Stimulated activated CD4-positive, alpha-beta T cell treated with anti-CD3 and anti-CD28 coated beads, TNF-alpha, amount 100 ng/mL, for 1 hour (primary cell): Measurements from ENCODE around the gene COQ8A.

Source experiments
- DNase-seq, 3 donors: peaks; one replicate each; pipeline ENCODE4 v3.0.0-alpha.2; 2020; ENCODE audit warnings: low read depth in 3 of 3, low spot score in 1 of 3

Gene COQ8A

GRCh38 chr1:226940029-226940805 lies at the start of gene COQ8A:
Gene COQ8A, plus strand, starts transcription at chr1:226940294. Its CDS starts 21,092 bp downstream, at chr1:226961386.
- DNase-seq = peak; percentile 96 to 98 (median 97)

GRCh38 chr1:226890331-226891108 lies 49.6 kb upstream of the COQ8A start:
- no peak for DNase-seq

GRCh38 chr1:226891346-226891745 lies 48.7 kb upstream of the COQ8A start:
- no peak for DNase-seq

- no peak for DNase-seq
Measured at GRCh38 chr1:226891846-226892523, 48.1 kb upstream of the COQ8A start.

GRCh38 chr1:226892524-226892875 lies 47.6 kb upstream of the COQ8A start:
- DNase-seq = no peak

- DNase-seq = no peak
Measured at GRCh38 chr1:226893936-226894335, 46.2 kb upstream of the COQ8A start.

- DNase-seq = no peak
Measured at GRCh38 chr1:226894826-226895225, 45.3 kb upstream of the COQ8A start.

- DNase-seq = no peak
Measured at GRCh38 chr1:226895644-226896043, 44.5 kb upstream of the COQ8A start.

GRCh38 chr1:226898246-226898645 lies 41.8 kb upstream of the COQ8A start:
- no peak for DNase-seq

- DNase-seq = no peak
Measured at GRCh38 chr1:226901421-226901820, 38.7 kb upstream of the COQ8A start.

GRCh38 chr1:226902601-226903000 lies 37.5 kb upstream of the COQ8A start:
- no peak for DNase-seq

- no peak for DNase-seq
Measured at GRCh38 chr1:226903819-226904716, 36.0 kb upstream of the COQ8A start.

- no peak for DNase-seq
Measured at GRCh38 chr1:226904772-226905171, 35.3 kb upstream of the COQ8A start.

- no peak for DNase-seq
Measured at GRCh38 chr1:226908419-226908818, 31.7 kb upstream of the COQ8A start.

- no peak for DNase-seq
Measured at GRCh38 chr1:226908913-226909312, 31.2 kb upstream of the COQ8A start.

GRCh38 chr1:226912587-226913176 lies 27.4 kb upstream of the COQ8A start:
- peak in 1 of 3 donors; percentile 26 for DNase-seq

- DNase-seq = no peak
Measured at GRCh38 chr1:226915672-226915995, 24.5 kb upstream of the COQ8A start.

GRCh38 chr1:226916497-226916896 lies 23.6 kb upstream of the COQ8A start:
- no peak for DNase-seq

- DNase-seq = no peak
Measured at GRCh38 chr1:226919587-226919986, 20.5 kb upstream of the COQ8A start.

GRCh38 chr1:226919995-226920394 lies 20.1 kb upstream of the COQ8A start:
- no peak for DNase-seq

- no peak for DNase-seq
Measured at GRCh38 chr1:226920446-226920894, 19.6 kb upstream of the COQ8A start.
